Kidney (tissue), 14 donors: Measurements from ENCODE around the gene FRMD4A. TPM values are rescaled to one million over a fixed set of nuclear protein-coding genes. Genes with fewer than 3 reads are reported as not detected.

Experiments used
- DNase-seq, 5 donors: peaks; one replicate each; pipeline ENCODE4 v3.0.0-alpha.2; 2013 to 2020
- FAIRE-seq: peaks from 2 replicates; lab custom pipeline; 2012; peaks lifted over from hg19 to GRCh38; lab: Jason Lieb, UNC
- H3K27ac ChIP-seq, 2 donors: one replicate each; pipeline ENCODE4 v1.7.0; 2013; ENCODE audit warnings: low read depth in 2 of 2, low read length in 2 of 2, inconsistent platforms in 1 of 2
- H3K27me3 ChIP-seq: one replicate; pipeline ENCODE4 v1.7.1; 2013; ENCODE audit warnings: low read length, inconsistent platforms; ENCODE audit not compliant: control insufficient read depth, insufficient read depth
- H3K36me3 ChIP-seq, 3 donors: one replicate each; pipeline versions ENCODE4 v1.7.0 to v1.7.1; 2013; ENCODE audit warnings: low read length in 3 of 3, control low read depth in 1 of 3, inconsistent platforms in 1 of 3; ENCODE audit not compliant: insufficient read depth in 3 of 3, control insufficient read depth in 2 of 3
- H3K4me1 ChIP-seq, 3 donors: one replicate each; pipeline versions ENCODE4 v1.7.0 to v1.7.1; 2013; ENCODE audit warnings: low read length in 3 of 3, inconsistent platforms in 1 of 3, low read depth in 1 of 3; ENCODE audit not compliant: control insufficient read depth in 2 of 3, insufficient read depth in 2 of 3
- H3K4me3 ChIP-seq, 3 donors: one replicate each; pipeline versions ENCODE4 v1.7.0 to v1.8.1; 2013; ENCODE audit warnings: low read length in 3 of 3, control low read depth in 1 of 3, inconsistent platforms in 1 of 3
- H3K9ac ChIP-seq, 3 donors: one replicate each; pipeline versions ENCODE4 v1.7.0 to v1.7.1; 2013; ENCODE audit warnings: low read length in 3 of 3, control low read depth in 1 of 3, inconsistent platforms in 1 of 3
- H3K9me3 ChIP-seq, 3 donors: one replicate each; pipeline versions ENCODE4 v1.7.0 to v1.7.1; 2013; ENCODE audit warnings: low read length in 3 of 3, control low read depth in 1 of 3, inconsistent platforms in 1 of 3; ENCODE audit not compliant: control insufficient read depth in 2 of 3, insufficient read depth in 1 of 3
- CTCF ChIP-seq: IDR thresholded peaks from 3 replicates; pipeline ENCODE4 v1.5.1; 2012; ENCODE audit warnings: mild to moderate bottlenecking, moderate library complexity, borderline replicate concordance; ENCODE audit not compliant: insufficient read depth; ENCODE audit errors: extremely low read depth
- intact Hi-C: fragments of 100-400 bp; cut with DNase I; formaldehyde crosslinking; loops from one replicate; pipeline ENCODE4 v1.11.1; 2022
- polyA plus RNA-seq: library from polyadenylated mRNA; stranded (reverse); fragments of 350-450 nt; fragmentation: Illumina TruSeq; extraction: RNeasy Lipid Tissue Mini Kit (QIAGEN cat#74804); gene quantifications from one replicate; pipeline ENCODE4 v1.2.3, GENCODE V29; 2014; ENCODE audit warnings: low read depth, low replicate concordance; ENCODE audit not compliant: insufficient read depth
- total RNA-seq: library from RNA; stranded (reverse); fragmentation: NEBNext Ultra II Directional; extraction: Animal tissue kit (Norgen Biotek cat#: 25700); gene quantifications from one replicate; pipeline ENCODE4 v1.2.1, GENCODE V29; 2021
- donor health status: control.
- donor health status: control.
- donor health status: control.
- donor health status: control.
- donor health status: control.
- donor health status: DM: yes; HTN: yes; CAD: no.
- donor health status: Normal renal cell carcinoma (clear cell type).

Gene FRMD4A
- total and polyA plus RNA-seq, 2 donors from 2014 or later: 16.0 to 68.2 TPM

- Histone ChIP-seq H3K4me1 (no peaks in the 10 kb centered on the region), H3K4me3 (no peak overlapping the region), H3K9me3 (no peaks in the 10 kb centered on the region), H3K27me3 (no peaks in the 10 kb centered on the region), H3K9ac (no peak overlapping the region), H3K36me3 (no peaks in the 10 kb centered on the region), H3K27ac (no peak overlapping the region)
- intact Hi-C loops: no loop called here
- no peak for TF ChIP-seq CTCF
- no peak for FAIRE-seq
- no peak for DNase-seq
Measured at GRCh38 chr10:13909516-13910258, 421.0 kb downstream of the FRMD4A start.

GRCh38 chr10:13908475-13908874 lies 422.2 kb downstream of the FRMD4A start:
- Histone ChIP-seq H3K27ac (no peak overlapping the region), H3K36me3 (no peaks in the 10 kb centered on the region), H3K4me1 (no peaks in the 10 kb centered on the region), H3K4me3 (no peak overlapping the region), H3K9ac (no peak overlapping the region), H3K9me3 (no peaks in the 10 kb centered on the region), H3K27me3 (no peaks in the 10 kb centered on the region)
- TF ChIP-seq CTCF: no peak
- no peak for FAIRE-seq
- DNase-seq: peak in 1 of 5 donors; percentile 25
- intact Hi-C loops: no loop called here

DNA sequence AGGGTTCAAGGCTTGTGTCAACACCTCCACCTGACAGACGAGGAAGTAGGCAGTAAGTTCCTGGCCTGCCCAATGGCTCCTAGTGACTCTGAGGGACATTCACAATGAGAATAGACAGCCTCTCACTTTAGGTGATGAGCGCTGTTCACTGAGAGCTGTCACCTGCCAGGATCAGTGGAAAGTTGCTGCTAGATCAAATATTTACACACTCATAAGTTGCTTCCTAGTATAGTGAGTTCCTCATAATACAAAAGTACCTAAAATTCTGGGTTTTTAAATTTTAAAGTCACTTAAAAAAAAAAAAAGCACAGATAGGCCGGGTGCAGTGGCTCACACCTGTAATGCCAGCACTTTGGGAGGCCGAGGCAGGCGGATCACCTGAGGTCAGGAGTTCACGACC lies 423.2 kb downstream of the FRMD4A start:
- Histone ChIP-seq H3K36me3 (no peaks in the 10 kb centered on the region), H3K4me3 (no peak overlapping the region), H3K9me3 (no peaks in the 10 kb centered on the region), H3K27ac (no peak overlapping the region), H3K9ac (no peak overlapping the region), H3K27me3 (no peaks in the 10 kb centered on the region), H3K4me1 (no peaks in the 10 kb centered on the region)
- intact Hi-C loops: no loop called here
- FAIRE-seq: no peak
- DNase-seq: no peak
- TF ChIP-seq CTCF: no peak
